Measurements from ENCODE around the gene RCL1. TPM values are rescaled to one million over a fixed set of nuclear protein-coding genes. Genes with fewer than 3 reads are reported as not detected.

The RCL1 gene
- total RNA-seq, 1 experiment from 2014 or later, result 34.7 TPM

- no peak for DNase-seq (ENCODE audit: low read depth)
These were observed 47.3 kb downstream of the RCL1 start for GRCh38 chr9:4840018-4840417.

GRCh38 chr9:4842213-4842612 is 49.5 kb downstream of the RCL1 start:
- DNase-seq (ENCODE audit: low read depth), result no peak

GRCh38 chr9:4842734-4843133 is 50.0 kb downstream of the RCL1 start:
- DNase-seq (ENCODE audit: low read depth), result no peak

DNA sequence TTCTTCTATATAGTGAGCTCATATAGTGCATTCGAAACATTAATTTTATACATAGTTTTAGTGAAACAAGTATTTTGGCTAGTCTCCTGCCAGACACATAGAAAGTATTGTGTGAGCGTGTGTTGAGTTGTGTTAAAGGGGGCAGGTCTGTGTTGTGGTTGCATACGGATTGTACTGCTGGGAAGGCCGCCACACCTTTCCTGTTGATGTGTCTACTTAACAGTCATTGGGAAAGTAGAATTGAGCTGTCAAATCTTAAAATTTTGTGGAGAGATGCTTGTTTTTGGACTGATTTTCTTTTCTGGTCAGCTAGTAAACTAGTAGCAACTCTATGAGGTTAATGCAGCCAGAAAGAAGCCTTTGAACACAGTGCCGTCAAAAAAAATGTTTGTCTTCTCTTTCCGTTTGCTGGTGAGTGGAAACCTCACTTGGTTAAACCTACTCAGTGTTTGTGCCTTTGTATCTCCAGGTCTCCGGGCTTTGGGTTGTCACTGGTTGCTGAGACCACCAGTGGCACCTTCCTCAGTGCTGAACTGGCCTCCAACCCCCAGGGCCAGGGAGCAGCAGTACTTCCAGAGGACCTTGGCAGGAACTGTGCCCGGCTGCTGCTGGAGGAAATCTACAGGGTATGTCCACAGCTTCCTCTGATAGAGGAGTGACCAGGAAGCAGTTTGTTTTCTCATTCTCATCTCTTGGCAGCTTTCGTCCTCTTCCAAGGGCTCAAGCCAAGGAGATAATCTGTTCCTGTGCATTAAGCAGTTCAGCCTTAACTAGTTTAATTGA is 51.5 kb downstream of the RCL1 start:
- no peak for DNase-seq (ENCODE audit: low read depth)

DNA sequence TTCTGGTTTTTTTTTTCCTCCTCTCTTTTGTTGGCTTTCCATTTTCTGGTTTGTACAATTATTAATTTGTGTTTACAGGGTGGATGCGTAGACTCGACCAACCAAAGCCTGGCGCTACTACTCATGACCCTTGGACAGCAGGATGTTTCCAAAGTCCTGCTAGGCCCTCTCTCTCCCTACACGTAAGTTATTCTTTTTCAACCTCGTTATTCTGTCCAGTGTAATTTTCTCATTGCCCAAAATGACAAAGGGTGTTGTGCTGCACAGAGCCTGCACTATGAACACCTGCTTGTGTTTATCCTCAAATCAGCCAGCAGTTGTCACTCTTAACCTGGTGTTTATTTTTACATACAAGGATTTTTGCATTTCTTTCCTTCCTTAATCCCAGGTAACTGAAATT is 56.6 kb downstream of the RCL1 start:
- no peak for DNase-seq (ENCODE audit: low read depth)

DNA sequence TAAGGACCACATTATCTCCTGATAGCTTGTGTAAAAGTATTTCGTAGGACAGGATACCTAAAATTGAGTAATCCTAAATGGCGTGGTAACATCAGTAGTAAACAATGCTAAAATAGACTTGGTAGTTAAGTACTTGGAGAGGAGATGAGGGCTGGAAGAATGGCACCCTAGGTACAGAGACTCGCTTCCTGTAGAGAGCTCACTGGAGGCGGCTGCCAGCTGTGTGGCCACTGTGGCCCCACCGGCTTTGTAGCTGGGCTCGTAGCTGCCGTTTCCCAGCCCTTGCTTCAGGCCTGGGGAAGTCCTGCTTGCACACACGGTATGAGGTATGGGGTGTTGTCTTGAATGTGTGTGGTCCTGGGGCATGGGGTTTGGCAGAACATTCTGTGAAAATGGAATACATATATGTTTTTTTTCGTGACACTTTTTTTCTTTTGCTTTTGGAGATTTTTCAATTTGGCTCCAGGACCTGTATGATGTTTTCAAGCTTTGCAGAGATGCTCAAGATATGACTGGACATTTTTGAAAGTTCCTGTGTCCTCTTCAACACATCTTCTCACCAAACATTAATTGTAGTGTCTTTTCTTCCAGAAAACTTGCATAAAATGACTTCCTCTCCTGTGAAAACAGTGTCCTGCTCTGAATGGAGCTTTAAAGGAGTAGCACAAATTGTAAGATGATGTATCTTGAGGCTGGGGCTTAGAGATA is 58.0 kb downstream of the RCL1 start:
- DNase-seq (ENCODE audit: low read depth), result no peak

DNA sequence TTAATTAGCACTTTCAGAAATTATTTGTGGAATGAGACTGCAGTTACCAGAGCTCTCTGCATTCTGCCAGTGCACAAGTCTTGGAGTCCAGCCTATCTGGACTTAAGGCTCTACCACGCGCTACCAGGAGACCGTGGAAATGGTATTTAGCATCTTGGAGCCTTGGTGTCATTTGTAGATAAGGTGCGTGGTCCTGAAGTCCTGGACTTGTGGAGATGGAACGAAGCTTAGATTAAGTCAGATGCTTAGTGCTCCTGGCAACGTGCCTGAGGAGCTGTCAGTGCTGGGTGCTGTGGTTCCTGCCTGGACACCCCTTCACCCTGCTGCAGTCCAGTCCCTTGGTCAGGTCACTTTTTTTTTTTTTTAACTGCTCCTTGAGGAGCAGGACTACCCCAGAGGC is 59.7 kb downstream of the RCL1 start:
- DNase-seq (ENCODE audit: low read depth), result no peak

DNA sequence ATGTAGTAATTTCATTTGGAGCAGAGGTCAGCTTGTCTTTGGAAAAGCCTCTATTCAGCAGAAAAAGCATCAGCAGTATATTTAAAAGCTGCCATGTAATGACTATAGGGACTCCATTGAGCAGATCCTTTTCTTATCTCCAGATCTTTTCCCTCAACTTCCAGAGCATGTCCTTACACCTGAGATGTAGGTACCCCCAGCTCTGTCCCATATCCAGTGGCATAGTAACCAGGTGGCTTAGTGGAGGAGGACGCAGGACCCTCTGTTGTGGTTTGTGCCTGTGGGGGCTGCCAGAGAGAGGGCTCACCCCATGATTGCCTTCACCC is 61.5 kb downstream of the RCL1 start:
- DNase-seq (ENCODE audit: low read depth), result no peak

GRCh38 chr9:4855841-4856240 is 63.1 kb downstream of the RCL1 start:
- DNase-seq (ENCODE audit: low read depth), result no peak

- DNase-seq (ENCODE audit: low read depth), result no peak
These were observed 64.5 kb downstream of the RCL1 start for GRCh38 chr9:4857163-4857810.

GRCh38 chr9:4859035-4859434 is 66.3 kb downstream of the RCL1 start:
- DNase-seq (ENCODE audit: low read depth), result no peak

GRCh38 chr9:4860383-4860782 is 67.6 kb downstream of the RCL1 start:
- DNase-seq (ENCODE audit: low read depth), result no peak

DNA sequence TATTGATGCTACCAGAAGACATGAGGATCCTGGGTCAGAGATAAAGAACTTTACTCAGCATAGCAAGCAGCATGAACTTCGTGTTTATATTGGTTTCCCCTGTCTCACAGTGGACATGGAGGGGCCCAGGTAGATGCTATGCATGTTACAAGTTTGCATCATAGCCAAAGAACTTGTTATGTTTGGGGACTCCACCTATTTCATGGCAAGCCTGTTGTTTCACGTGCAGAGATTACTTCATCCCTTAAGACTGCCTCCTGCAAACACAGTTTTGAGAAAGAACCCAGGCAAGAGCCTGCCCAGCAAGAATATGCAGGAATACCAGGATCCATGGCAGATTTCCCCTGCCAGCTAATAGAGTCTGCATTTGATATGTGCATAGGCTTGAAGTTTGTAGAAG is 68.4 kb downstream of the RCL1 start:
- no peak for DNase-seq (ENCODE audit: low read depth)

DNA sequence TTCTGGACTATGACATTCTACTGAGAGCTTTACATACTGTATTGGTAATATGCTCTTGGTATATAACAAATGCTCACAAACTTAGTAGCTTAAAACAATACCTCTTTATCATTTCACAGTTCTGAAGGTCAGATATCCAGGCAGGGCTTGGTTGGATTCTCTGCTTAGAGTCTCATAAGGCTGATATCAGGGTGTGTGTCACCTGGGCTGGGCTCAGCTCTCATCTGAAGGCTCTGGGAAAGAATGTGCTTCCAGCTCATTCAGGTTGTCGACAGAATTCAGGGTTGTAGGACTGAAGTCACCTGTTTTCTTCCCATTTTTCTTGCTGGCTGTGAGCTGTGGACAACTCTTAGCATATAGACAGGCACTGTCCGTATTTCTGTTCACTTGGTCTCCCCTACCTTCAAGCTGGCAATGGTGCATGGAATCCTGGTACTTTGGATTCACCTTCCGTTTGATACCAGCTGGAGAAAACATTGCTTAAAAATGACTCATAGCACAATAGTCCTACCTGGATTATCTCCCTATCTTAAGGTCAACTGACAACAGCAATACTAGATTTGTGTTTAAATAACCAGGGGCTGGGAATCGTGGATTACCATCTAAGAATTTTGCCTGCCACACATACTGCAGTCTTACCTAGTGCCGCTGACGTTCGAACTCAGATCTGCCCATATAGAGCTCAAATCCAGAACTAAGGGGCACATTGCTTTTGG is 69.2 kb downstream of the RCL1 start:
- no peak for DNase-seq (ENCODE audit: low read depth)

GRCh38 chr9:4862506-4863250 is 69.9 kb downstream of the RCL1 start:
- no peak for DNase-seq (ENCODE audit: low read depth)

- DNase-seq (ENCODE audit: low read depth), result no peak
These were observed 71.5 kb downstream of the RCL1 start for GRCh38 chr9:4864234-4864661.

DNA sequence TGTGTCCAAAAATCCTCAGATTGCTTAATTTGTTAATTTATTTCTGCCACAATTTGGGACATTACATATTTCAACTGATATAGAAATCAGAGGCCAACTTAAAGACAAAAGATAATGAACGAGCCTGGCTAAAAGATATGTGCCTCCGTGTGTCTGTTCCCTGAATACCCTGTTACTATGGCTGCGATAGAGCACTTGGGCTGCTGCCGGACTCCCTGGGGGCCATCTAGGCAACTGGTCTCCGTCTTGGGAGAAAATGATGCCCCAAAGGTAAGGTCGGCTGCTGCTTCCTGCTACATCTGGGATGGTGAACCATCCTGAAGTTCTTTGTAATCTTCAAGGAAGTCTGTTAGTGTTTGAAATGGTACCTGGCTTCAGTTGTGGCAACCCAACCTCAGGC is 72.0 kb downstream of the RCL1 start:
- DNase-seq (ENCODE audit: low read depth), result no peak

DNA sequence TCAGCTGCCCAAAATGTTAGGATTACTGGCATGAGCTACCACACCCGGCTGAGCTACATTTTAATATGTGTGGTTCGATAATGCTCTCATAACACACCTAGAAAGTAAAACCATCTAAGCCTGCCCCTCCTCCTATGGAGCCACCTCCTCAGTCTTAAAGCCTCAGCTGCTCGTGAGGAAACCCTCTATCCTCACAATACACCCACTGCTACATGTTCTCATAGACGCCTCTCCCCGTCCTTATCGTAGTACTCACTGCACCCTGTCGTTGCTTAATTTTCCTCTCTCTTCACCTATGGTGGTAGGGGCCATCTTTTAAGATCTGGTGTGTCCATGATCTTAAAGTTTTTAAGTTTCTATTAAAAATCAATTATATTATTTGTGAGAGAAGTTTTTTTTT is 72.9 kb downstream of the RCL1 start:
- no peak for DNase-seq (ENCODE audit: low read depth)

DNA sequence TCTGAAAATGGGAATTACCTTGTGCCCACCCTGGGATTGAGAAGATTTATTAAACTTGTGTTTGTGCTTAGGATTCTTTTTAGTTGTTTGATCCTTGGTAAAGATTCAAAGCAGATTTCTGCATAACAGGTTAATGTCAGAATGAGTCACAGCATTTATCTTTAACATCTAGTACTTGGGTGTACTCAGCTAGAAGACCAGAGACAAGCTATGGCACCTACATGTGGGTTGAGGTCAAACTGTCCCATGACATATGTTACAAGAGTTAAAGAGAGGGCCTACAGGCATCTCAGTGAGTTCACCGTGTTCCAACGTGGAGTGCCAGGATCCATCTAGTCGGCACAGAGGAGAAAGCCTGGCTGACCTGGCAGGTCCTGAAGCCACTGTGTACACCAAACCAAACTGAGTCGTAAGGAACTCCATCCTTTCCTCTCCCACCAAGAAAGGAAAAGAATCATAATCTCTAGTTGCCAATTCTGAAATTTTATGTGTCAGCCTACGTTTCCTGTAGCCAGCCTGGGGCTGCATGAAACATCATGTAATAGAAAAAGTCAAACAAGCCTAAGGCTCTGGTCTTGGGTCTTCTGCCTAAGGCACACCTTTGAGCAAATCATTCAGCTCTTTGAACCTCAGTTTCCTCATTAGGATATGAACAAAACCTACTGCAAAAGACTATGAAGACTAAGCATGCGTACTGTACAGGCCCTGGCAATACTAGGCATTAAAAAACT is 73.7 kb downstream of the RCL1 start:
- peak; percentile 4 for DNase-seq (ENCODE audit: low read depth)

- DNase-seq (ENCODE audit: low read depth), result no peak
These were observed 80.3 kb downstream of the RCL1 start for GRCh38 chr9:4873066-4873465.

- no peak for DNase-seq (ENCODE audit: low read depth)
These were observed 82.8 kb downstream of the RCL1 start for GRCh38 chr9:4875559-4875958.
